Neuronal stem cell (in vitro differentiated cells): ENCODE results near the gene TMEM256.

Source experiments
- DNase-seq: peaks from one replicate; pipeline ENCODE4 v3.0.0-alpha.2; 2013; ENCODE audit warnings: low spot score
- H2AFZ ChIP-seq: one replicate; pipeline ENCODE4 v1.6.1; 2013; ENCODE audit warnings: mild to moderate bottlenecking, low read length, inconsistent platforms
- H2AK5ac ChIP-seq: 2 replicates; pipeline ENCODE4 v1.6.1; 2013; ENCODE audit warnings: low read depth, mild to moderate bottlenecking, inconsistent platforms, low read length, moderate library complexity, mixed read lengths
- H2BK120ac ChIP-seq: 2 replicates; pipeline ENCODE4 v1.6.1; 2013; ENCODE audit warnings: low read depth, mild to moderate bottlenecking, inconsistent platforms, low read length, moderate library complexity, mixed read lengths
- H2BK12ac ChIP-seq: one replicate; pipeline ENCODE4 v1.6.1; 2013; ENCODE audit warnings: low read length, inconsistent platforms
- H2BK15ac ChIP-seq: 2 replicates; pipeline ENCODE4 v1.6.1; 2013; ENCODE audit warnings: mild to moderate bottlenecking, low read length, inconsistent platforms, mixed read lengths
- H2BK5ac ChIP-seq: one replicate; pipeline ENCODE4 v1.6.1; 2013; ENCODE audit warnings: inconsistent platforms, mild to moderate bottlenecking, low read length, moderate library complexity
- H3K14ac ChIP-seq: one replicate; pipeline ENCODE4 v1.6.1; 2013; ENCODE audit warnings: low read length, inconsistent platforms
- H3K18ac ChIP-seq: 2 replicates; pipeline ENCODE4 v1.6.1; 2013; ENCODE audit warnings: low read length, inconsistent platforms
- H3K23ac ChIP-seq: 2 replicates; pipeline ENCODE4 v1.6.1; 2013; ENCODE audit warnings: low read depth, mild to moderate bottlenecking, mixed read lengths, low read length, inconsistent platforms; ENCODE audit not compliant: poor library complexity
- H3K27ac ChIP-seq: replicated peaks from 3 replicates; pipeline ENCODE4 v1.5.1; 2013; ENCODE audit warnings: low read length, inconsistent platforms
- H3K27me3 ChIP-seq, 3 experiments: 2 replicates each; pipeline ENCODE4 v1.6.1; 2013; ENCODE audit warnings: low read length in 3 of 3, mild to moderate bottlenecking in 2 of 3, inconsistent platforms in 1 of 3, low read depth in 1 of 3, mixed read lengths in 1 of 3, moderate library complexity in 1 of 3; ENCODE audit not compliant: control insufficient read depth in 3 of 3, insufficient read depth in 3 of 3
- H3K36me3 ChIP-seq, 2 donors: replicated peaks in 1 of 2; 2 replicates each; pipeline ENCODE4 v1.6.1; 2013; ENCODE audit warnings: low read length in 2 of 2; ENCODE audit not compliant: control insufficient read depth in 2 of 2, insufficient read depth in 2 of 2
- H3K4ac ChIP-seq: 2 replicates; pipeline ENCODE4 v1.6.1; 2013; ENCODE audit warnings: inconsistent platforms, mild to moderate bottlenecking, low read length, moderate library complexity
- H3K4me1 ChIP-seq, 2 donors: 1 replicate in 1 of 2; 2 replicates in 1 of 2; pipeline ENCODE4 v1.6.1; 2013; ENCODE audit warnings: low read length in 2 of 2, low read depth in 1 of 2; ENCODE audit not compliant: control insufficient read depth in 2 of 2, insufficient read depth in 1 of 2
- H3K4me2 ChIP-seq: one replicate; pipeline ENCODE4 v1.6.1; 2013; ENCODE audit warnings: mild to moderate bottlenecking, low read length, inconsistent platforms; ENCODE audit not compliant: insufficient read depth, poor library complexity, severe bottlenecking
- H3K4me3 ChIP-seq, 2 donors: 2 replicates each; pipeline ENCODE4 v1.5.1; 2013; ENCODE audit warnings: low read length in 2 of 2, mild to moderate bottlenecking in 2 of 2, inconsistent platforms in 1 of 2, moderate library complexity in 1 of 2
- H3K79me1 ChIP-seq: one replicate; pipeline ENCODE4 v1.6.1; 2013; ENCODE audit warnings: low read depth, mild to moderate bottlenecking, inconsistent platforms, low read length, moderate library complexity
- H3K9ac ChIP-seq: one replicate; pipeline ENCODE4 v1.6.1; 2013; ENCODE audit warnings: mild to moderate bottlenecking, low read depth, low read length, inconsistent platforms; ENCODE audit not compliant: poor library complexity
- H3K9me3 ChIP-seq, 2 donors: replicated peaks in 1 of 2; 2 replicates each; pipeline versions ENCODE3 to v1.6.1; 2013; ENCODE audit warnings: low read length in 2 of 2, mild to moderate bottlenecking in 2 of 2, inconsistent platforms in 1 of 2, low read depth in 1 of 2, mixed read lengths in 1 of 2, moderate library complexity in 1 of 2; ENCODE audit not compliant: control insufficient read depth in 2 of 2, insufficient read depth in 1 of 2
- H4K8ac ChIP-seq: one replicate; pipeline ENCODE4 v1.6.1; 2013; ENCODE audit warnings: low read depth, mild to moderate bottlenecking, inconsistent platforms, low read length, moderate library complexity
- H4K91ac ChIP-seq: one replicate; pipeline ENCODE4 v1.6.1; 2013; ENCODE audit warnings: low read length, low read depth, mild to moderate bottlenecking, inconsistent platforms; ENCODE audit not compliant: poor library complexity
- WGBS, 2 donors: extraction: QIAGEN DNeasy Blood & Tissue Kit; methylation state at CpG; one replicate each; pipeline ENCODE4 v1.1.7; 2013; ENCODE audit warnings: missing lambda C conversion rate in 2 of 2, mixed read lengths in 1 of 2; ENCODE audit not compliant: insufficient read length in 2 of 2, insufficient replicate concordance in 1 of 2; ENCODE audit errors: extremely low coverage in 2 of 2; 5-methylcytosine and 5-hydroxymethylcytosine counted together

TMEM256 gene

DNA sequence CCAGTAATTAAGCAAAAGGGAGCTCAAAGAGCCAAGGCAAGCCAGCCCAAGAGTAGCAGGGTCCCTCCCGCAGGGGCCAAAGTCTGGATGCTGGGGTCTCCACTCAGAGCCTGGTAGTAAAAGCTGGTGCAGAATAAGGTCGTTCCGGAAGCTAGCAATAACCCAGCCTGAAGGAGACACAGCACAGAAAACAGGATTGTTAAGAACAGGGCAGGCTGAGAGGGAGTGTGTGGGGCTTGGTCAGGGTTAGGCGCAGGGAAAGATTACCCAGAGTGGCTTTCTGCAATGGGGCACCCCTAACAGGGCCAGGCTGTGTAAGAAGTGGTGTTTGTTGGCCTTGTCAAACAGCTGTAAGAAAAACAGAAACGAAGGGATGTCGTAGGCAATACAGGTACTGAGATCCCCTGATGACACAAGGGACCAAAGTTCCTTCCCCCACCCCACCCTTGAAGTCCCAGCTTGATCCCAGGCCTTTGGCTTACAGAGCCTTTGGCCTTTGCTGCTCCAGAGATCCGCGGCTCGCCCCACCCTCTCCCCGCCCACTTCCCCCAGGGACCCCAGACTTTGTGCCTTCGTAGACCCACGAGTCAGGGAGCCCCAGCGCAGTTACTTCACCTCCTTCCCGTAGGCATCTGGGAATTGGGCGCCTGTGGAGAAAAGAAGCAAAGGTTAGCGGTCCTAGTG lies 712 bp downstream of the TMEM256 start:
- H3K4me3 ChIP-seq = peak overlapping the region; percentile 74 to 88
- no peak overlapping the region for H3K14ac ChIP-seq
- peaks cover 14 to 25% of the 10 kb centered on the region in 2 donors for H3K4me1 ChIP-seq
- peak overlapping the region; percentile 97 for H3K27ac ChIP-seq
- H3K18ac ChIP-seq = peak overlapping the region; percentile 39
- H4K8ac ChIP-seq = no peak overlapping the region
- no peaks in the 10 kb centered on the region for H3K9me3 ChIP-seq
- peak overlapping the region; percentile 82 for H2BK15ac ChIP-seq
- no CpG with 5 or more reads among the region's 16 CpGs for WGBS, 2 donors
- no peaks in the 10 kb centered on the region for H3K27me3 ChIP-seq
- peak overlapping the region; percentile 92 for H3K9ac ChIP-seq
- H2BK5ac ChIP-seq = peak overlapping the region; percentile 98
- H2AK5ac ChIP-seq = no peak overlapping the region
- peak overlapping the region; percentile 89 for H2AFZ ChIP-seq
- H3K4ac ChIP-seq = no peak overlapping the region
- peak overlapping the region; percentile 72 for H3K4me2 ChIP-seq
- peaks cover 2 to 12% of the 10 kb centered on the region in 2 donors for H3K36me3 ChIP-seq
- no peak overlapping the region for H2BK12ac ChIP-seq
- DNase-seq = peak; percentile 67
- no peak overlapping the region for H3K23ac ChIP-seq
- peak overlapping the region; percentile 32 for H4K91ac ChIP-seq
- no peak overlapping the region for H2BK120ac ChIP-seq
- H3K79me1 ChIP-seq = peaks cover 10% of the 10 kb centered on the region

DNA sequence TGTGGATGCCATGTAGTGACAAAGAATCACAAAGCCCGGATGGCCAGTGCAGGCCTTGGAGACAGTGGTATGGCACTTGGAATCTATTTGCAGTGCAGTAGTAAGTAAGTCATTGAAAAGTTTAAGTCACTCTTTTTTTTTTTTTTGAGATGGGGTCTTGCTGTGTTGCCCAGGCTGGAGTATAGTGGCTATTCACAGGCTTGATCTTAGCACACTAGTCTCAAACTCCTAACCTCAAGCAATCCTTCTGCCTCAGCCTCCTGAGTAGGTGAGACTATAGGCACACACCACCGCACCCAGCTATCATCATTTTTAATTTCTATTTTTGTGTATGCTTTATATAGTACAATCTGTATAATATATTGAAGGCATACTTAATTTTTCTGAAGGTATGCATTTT lies 5.3 kb downstream of the TMEM256 start:
- Histone ChIP-seq H3K23ac (no peak overlapping the region), H3K36me3 (peaks cover 0 to 5% of the 10 kb centered on the region in 2 donors), H3K4me2 (no peak overlapping the region), H3K27me3 (no peaks in the 10 kb centered on the region), H2BK15ac (no peak overlapping the region), H2AK5ac (no peak overlapping the region), H2BK12ac (no peak overlapping the region), H3K79me1 (peaks cover 2% of the 10 kb centered on the region), H3K18ac (no peak overlapping the region), H3K4me3 (no peak overlapping the region), H4K91ac (no peak overlapping the region), H2BK120ac (no peak overlapping the region), H3K14ac (no peak overlapping the region), H2AFZ (no peak overlapping the region), H4K8ac (peak overlapping the region; percentile 43), H3K9me3 (peaks cover 0 to 1% of the 10 kb centered on the region in 2 donors), H3K4ac (no peak overlapping the region), H3K27ac (no peak overlapping the region), H3K9ac (no peak overlapping the region), H3K4me1 (peaks cover 10% of the 10 kb centered on the region in 2 donors), H2BK5ac (no peak overlapping the region)
- WGBS, 2 donors = no CpG with 5 or more reads among the region's 2 CpGs
- DNase-seq = no peak

DNA sequence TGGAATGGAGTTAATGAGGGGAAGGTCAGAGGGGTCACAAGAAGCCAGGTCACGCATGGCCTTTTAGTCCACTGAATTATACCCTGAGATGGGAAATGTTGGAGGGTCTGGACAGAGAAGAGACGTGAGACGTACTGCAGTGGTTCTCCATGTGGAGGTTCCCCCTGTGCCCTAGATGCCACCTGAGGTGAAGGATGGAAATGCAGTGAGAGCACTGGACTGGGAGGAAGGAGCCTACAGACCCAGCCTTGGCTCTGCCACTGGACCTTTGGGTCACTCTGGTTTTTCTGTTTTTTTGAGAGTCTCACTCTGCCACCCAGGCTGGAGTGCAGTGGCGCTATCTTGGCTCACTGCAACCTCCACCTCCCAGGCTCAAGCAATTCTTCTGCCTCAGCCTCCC lies 7.8 kb downstream of the TMEM256 start:
- no peak overlapping the region for H3K4me2 ChIP-seq
- no peak overlapping the region for H2AK5ac ChIP-seq
- no peak overlapping the region for H4K91ac ChIP-seq
- no peak overlapping the region for H2AFZ ChIP-seq
- H2BK5ac ChIP-seq = no peak overlapping the region
- H3K9ac ChIP-seq = no peak overlapping the region
- no peak overlapping the region for H3K18ac ChIP-seq
- H3K79me1 ChIP-seq = no peaks in the 10 kb centered on the region
- H2BK12ac ChIP-seq = no peak overlapping the region
- H3K14ac ChIP-seq = no peak overlapping the region
- H3K27me3 ChIP-seq = no peaks in the 10 kb centered on the region
- no peak overlapping the region for H3K4me3 ChIP-seq
- H3K27ac ChIP-seq = no peak overlapping the region
- peaks cover 3 to 15% of the 10 kb centered on the region in 2 donors for H3K36me3 ChIP-seq
- H3K4ac ChIP-seq = no peak overlapping the region
- H3K9me3 ChIP-seq = peaks cover 0 to 1% of the 10 kb centered on the region in 2 donors
- peaks cover 3 to 7% of the 10 kb centered on the region in 2 donors for H3K4me1 ChIP-seq
- no peak overlapping the region for H2BK15ac ChIP-seq
- H3K23ac ChIP-seq = no peak overlapping the region
- no peak overlapping the region for H2BK120ac ChIP-seq
- no peak for DNase-seq
- WGBS, 2 donors = no CpG with 5 or more reads among the region's 4 CpGs
- no peak overlapping the region for H4K8ac ChIP-seq

DNA sequence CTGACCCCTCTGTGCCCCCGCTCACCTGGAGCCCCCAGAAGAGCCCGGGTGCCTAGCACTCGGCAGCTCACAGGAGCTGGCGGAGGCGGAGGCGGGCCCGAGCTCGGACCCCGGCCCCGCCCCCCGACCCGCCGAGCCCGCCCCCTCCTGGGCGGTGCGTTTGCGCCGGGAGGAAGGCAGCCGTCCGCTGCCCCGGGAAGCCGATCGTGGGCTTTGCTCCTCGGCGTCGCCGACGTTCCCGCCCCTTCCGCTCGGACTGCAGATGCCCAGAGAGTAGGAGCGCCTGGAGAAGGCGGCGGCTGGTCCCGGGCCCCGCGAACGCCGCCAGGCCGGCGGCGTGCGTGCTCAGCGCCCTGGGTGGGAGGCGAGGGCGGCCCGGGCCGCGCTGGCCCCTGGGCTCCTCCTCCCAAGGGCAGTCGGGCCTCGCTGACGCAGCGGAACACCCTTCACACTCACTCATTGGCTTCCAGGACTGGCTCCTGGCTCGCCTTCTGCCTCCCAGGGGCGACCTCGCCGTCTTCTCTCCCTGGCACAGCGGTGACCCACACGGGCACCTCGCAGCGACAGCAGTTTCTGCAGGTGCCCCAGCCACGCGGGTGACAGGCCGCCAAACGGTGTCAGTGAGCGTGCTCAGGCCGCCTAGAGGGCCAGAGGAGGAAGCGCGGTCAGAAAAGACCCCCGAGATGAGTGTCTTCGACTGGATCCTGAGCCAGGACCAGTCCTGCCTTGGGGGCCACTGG lies 9.3 kb downstream of the TMEM256 start, which contains the start of gene PLSCR3:
PLSCR3 (minus strand) TSS at position 74 of the 740 bp plus-strand sequence. CDS start 415 bp downstream, outside the sequence.
- Histone ChIP-seq H2AFZ (peak within 1 kb of the TSS; percentile 97), H3K14ac (peak within 1 kb of the TSS; percentile 94), H2BK120ac (peak within 1 kb of the TSS; percentile 82), H3K36me3 (peaks cover 9 to 28% of the 10 kb centered on the region in 2 donors), H3K18ac (peak within 1 kb of the TSS; percentile 94), H3K23ac (peak within 1 kb of the TSS; percentile 73), H4K91ac (no peak within 1 kb of the TSS), H2BK15ac (peak within 1 kb of the TSS; percentile 94), H3K79me1 (no peaks in the 10 kb centered on the region), H2AK5ac (peak within 1 kb of the TSS; percentile 83), H3K27me3 (no peaks in the 10 kb centered on the region), H3K4ac (peak within 1 kb of the TSS; percentile 78), H3K4me3 (peak within 1 kb of the TSS; percentile 56 to 88), H3K9ac (peak within 1 kb of the TSS; percentile 96), H4K8ac (no peak within 1 kb of the TSS), H3K4me1 (peaks cover 3 to 7% of the 10 kb centered on the region in 2 donors), H3K27ac (peak within 1 kb of the TSS; percentile 94), H2BK12ac (no peak within 1 kb of the TSS), H2BK5ac (peak within 1 kb of the TSS; percentile 100), H3K4me2 (peak within 1 kb of the TSS; percentile 99), H3K9me3 (peaks cover 0 to 1% of the 10 kb centered on the region in 2 donors)
- peak; percentile 77 for DNase-seq
- no CpG with 5 or more reads among the region's 71 CpGs for WGBS, 2 donors
